Astrocyte of the cerebellum (primary cell): ENCODE measurements around the gene FREM2.

Experiments used
- DNase-seq: peaks from one replicate; pipeline ENCODE4 v3.0.0-alpha.2; 2011; ENCODE audit warnings: low read depth
- H3K4me3 ChIP-seq: 2 replicates; pipeline ENCODE4 v1.5.1; 2011; ENCODE audit warnings: mild to moderate bottlenecking, low read depth, low read length, moderate library complexity
- CTCF ChIP-seq: IDR thresholded peaks from 2 replicates; pipeline ENCODE4 v1.5.1; 2012; ENCODE audit warnings: low read length, low read depth, moderate library complexity, mild to moderate bottlenecking; ENCODE audit errors: missing control alignments
- in situ Hi-C: cut with HindIII; loops from 2 replicates; pipeline ENCODE4 v1.10.0; 2017; ENCODE audit warnings: low sequenced_read_pairs

The FREM2 gene

GRCh38 chr13:38787550-38787949, 100.7 kb downstream of the FREM2 start:
- DNase-seq, result no peak
- in situ Hi-C loops, result no loop called here
- TF ChIP-seq CTCF, result no peak
- H3K4me3 ChIP-seq, result no peak overlapping the region

- in situ Hi-C loops, result no loop called here
These were observed 110.0 kb downstream of the FREM2 start for GRCh38 chr13:38796890-38797289.

GRCh38 chr13:38803531-38803930, 116.7 kb downstream of the FREM2 start:
- TF ChIP-seq CTCF, result no peak
- in situ Hi-C loops, result no loop called here

More at GRCh38 chr13:38796890-38797289, 110.0 kb downstream of the FREM2 start:
- DNase-seq, result no peak
- no peak for TF ChIP-seq CTCF
- H3K4me3 ChIP-seq, result no peak overlapping the region

GRCh38 chr13:38804061-38804460, 117.2 kb downstream of the FREM2 start:
- in situ Hi-C loops, result no loop called here
- no peak overlapping the region for H3K4me3 ChIP-seq
- no peak for DNase-seq
- TF ChIP-seq CTCF, result no peak

More at GRCh38 chr13:38803531-38803930, 116.7 kb downstream of the FREM2 start:
- H3K4me3 ChIP-seq, result no peak overlapping the region
- no peak for DNase-seq

- peak; percentile 23 for DNase-seq
- no peak overlapping the region for H3K4me3 ChIP-seq
- in situ Hi-C loops, result no loop called here
- TF ChIP-seq CTCF, result no peak
These were observed 117.7 kb downstream of the FREM2 start for GRCh38 chr13:38804536-38804935.

GRCh38 chr13:38814331-38814730, 127.5 kb downstream of the FREM2 start:
- TF ChIP-seq CTCF, result no peak
- in situ Hi-C loops, result no loop called here
- no peak for DNase-seq
- no peak overlapping the region for H3K4me3 ChIP-seq

- in situ Hi-C loops, result no loop called here
- TF ChIP-seq CTCF, result no peak
- peak; percentile 95 for DNase-seq
- no peak overlapping the region for H3K4me3 ChIP-seq
These were observed 132.2 kb downstream of the FREM2 start for GRCh38 chr13:38819053-38819452.
